IMR-90 (cell line): ENCODE results near the gene TOR3A. TPM values are rescaled to one million over a fixed set of nuclear protein-coding genes. Genes with fewer than 3 reads are reported as not detected.

Source experiments
- ATAC-seq: fragments of 200-7000 bp; cut with Tn5 transposase; 2 replicates; pipeline ENCODE4 v1.9.1; 2020; ENCODE audit warnings: low read depth, mild to moderate bottlenecking, moderate library complexity
- BruUV-seq: library from RNA; stranded (reverse); fragments of 400-500 nt; replicated peaks from 2 replicates; lab custom pipeline; 2021; lab: Mats Ljungman, UMichigan
- CTCF ChIA-PET: fragments of 300-600 bp; formaldehyde crosslinking; extraction: SDS; loops from one replicate; lab custom pipeline; 2021; ENCODE audit warnings: antibody characterized with exemption; lab: Yijun Ruan, JAX
- POLR2A ChIA-PET: fragments of 300-600 bp; sonication (Branson Sonifier 250); formaldehyde crosslinking; loops from one replicate; lab custom pipeline; 2022; ENCODE audit warnings: antibody characterized with exemption; ENCODE audit not compliant: unreplicated experiment; lab: Charles Lee
- DNase-seq: peaks from one replicate; pipeline ENCODE4 v3.0.0; 2013
- H2AFZ ChIP-seq: replicated peaks from 2 replicates; pipeline ENCODE3; 2013; ENCODE audit warnings: low read length, mild to moderate bottlenecking; ENCODE audit not compliant: poor library complexity
- H2AK5ac ChIP-seq: 2 replicates; pipeline ENCODE4 v1.6.1; 2013; ENCODE audit warnings: low read depth, low read length, inconsistent platforms
- H2AK9ac ChIP-seq: replicated peaks from 2 replicates; pipeline ENCODE3; 2013; ENCODE audit warnings: mild to moderate bottlenecking, low read depth, low read length, moderate library complexity; ENCODE audit not compliant: poor library complexity
- H2BK120ac ChIP-seq: 2 replicates; pipeline ENCODE4 v1.6.1; 2013; ENCODE audit warnings: low read depth, low read length, inconsistent platforms
- H2BK15ac ChIP-seq: 3 replicates; pipeline ENCODE4 v1.6.1; 2013; ENCODE audit warnings: low read depth, low read length, inconsistent platforms
- H2BK20ac ChIP-seq: 2 replicates; pipeline ENCODE4 v1.6.1; 2013; ENCODE audit warnings: low read depth, mild to moderate bottlenecking, inconsistent platforms, low read length, moderate library complexity
- H2BK5ac ChIP-seq: 2 replicates; pipeline ENCODE4 v1.6.1; 2013; ENCODE audit warnings: mild to moderate bottlenecking, low read depth, low read length, inconsistent platforms; ENCODE audit not compliant: poor library complexity, severe bottlenecking
- H3K14ac ChIP-seq: replicated peaks from 2 replicates; pipeline ENCODE4 v1.6.1; 2013; ENCODE audit warnings: low read depth, low read length, inconsistent platforms
- H3K18ac ChIP-seq: 2 replicates; pipeline ENCODE4 v1.6.1; 2013; ENCODE audit warnings: low read depth, low read length, control low read depth
- H3K23ac ChIP-seq: 2 replicates; pipeline ENCODE4 v1.6.1; 2013; ENCODE audit warnings: low read depth, low read length, inconsistent platforms
- H3K27ac ChIP-seq: 2 replicates; pipeline ENCODE4 v1.5.1; 2013; ENCODE audit warnings: mild to moderate bottlenecking, control low read depth, low read length; ENCODE audit not compliant: insufficient read depth
- H3K27me3 ChIP-seq: 2 replicates; pipeline ENCODE4 v1.6.1; 2013; ENCODE audit warnings: low read length; ENCODE audit not compliant: control insufficient read depth, insufficient read depth
- H3K36me3 ChIP-seq: 2 replicates; pipeline ENCODE4 v1.6.1; 2013; ENCODE audit warnings: low read length, mixed read lengths; ENCODE audit not compliant: control insufficient read depth, insufficient read depth
- H3K4ac ChIP-seq: 2 replicates; pipeline ENCODE4 v1.6.1; 2013; ENCODE audit warnings: low read depth, low read length, inconsistent platforms
- H3K4me1 ChIP-seq: 2 replicates; pipeline ENCODE4 v1.6.1; 2013; ENCODE audit warnings: low read length, mixed read lengths; ENCODE audit not compliant: control insufficient read depth, insufficient read depth
- H3K4me2 ChIP-seq: 2 replicates; pipeline ENCODE4 v1.6.1; 2013; ENCODE audit warnings: low read depth, mild to moderate bottlenecking, control low read depth, low read length, moderate library complexity
- H3K4me3 ChIP-seq: 2 replicates; pipeline ENCODE4 v1.5.1; 2013; ENCODE audit warnings: low read depth, mild to moderate bottlenecking, control low read depth, low read length, moderate library complexity; ENCODE audit not compliant: insufficient read depth
- H3K56ac ChIP-seq: 2 replicates; pipeline ENCODE4 v1.6.1; 2013; ENCODE audit warnings: low read length, inconsistent platforms; ENCODE audit not compliant: insufficient read depth; ENCODE audit errors: extremely low read depth
- H3K79me1 ChIP-seq, 2 experiments: 2 replicates each; pipeline ENCODE4 v1.6.1; 2013; ENCODE audit warnings: low read length in 2 of 2, inconsistent platforms in 1 of 2, low read depth in 1 of 2
- H3K9ac ChIP-seq: 2 replicates; pipeline ENCODE4 v1.6.1; 2013; ENCODE audit warnings: low read depth, low read length, control low read depth
- H3K9me1 ChIP-seq: 2 replicates; pipeline ENCODE4 v1.6.1; 2013; ENCODE audit warnings: low read length, inconsistent platforms; ENCODE audit not compliant: insufficient read depth
- H3K9me3 ChIP-seq: 2 replicates; pipeline ENCODE4 v1.6.1; 2013; ENCODE audit warnings: low read length; ENCODE audit not compliant: control insufficient read depth, insufficient read depth
- H4K20me1 ChIP-seq: 2 replicates; pipeline ENCODE4 v1.6.1; 2013; ENCODE audit warnings: low read length, inconsistent platforms; ENCODE audit not compliant: insufficient read depth
- H4K5ac ChIP-seq: 2 replicates; pipeline ENCODE4 v1.6.1; 2013; ENCODE audit warnings: mild to moderate bottlenecking, low read depth, low read length, control low read depth
- H4K8ac ChIP-seq, 2 experiments: 2 replicates each; pipeline ENCODE4 v1.6.1; 2013; ENCODE audit warnings: low read depth in 2 of 2, low read length in 2 of 2, control low read depth in 1 of 2, inconsistent platforms in 1 of 2
- H4K91ac ChIP-seq: 2 replicates; pipeline ENCODE4 v1.6.1; 2013; ENCODE audit warnings: low read depth, low read length, inconsistent platforms; ENCODE audit not compliant: insufficient read depth
- BHLHE40 ChIP-seq: fragments of 150-350 bp; IDR thresholded peaks from 2 replicates; pipeline ENCODE4 v1.6.1; 2016; ENCODE audit warnings: mild to moderate bottlenecking, low read depth, low read length
- CHD1 ChIP-seq: IDR thresholded peaks from 2 replicates; pipeline ENCODE4 v1.6.1; 2012; ENCODE audit warnings: low read depth, low read length, improper control_type of control experiment
- ELK1 ChIP-seq: fragments of 150-350 bp; IDR thresholded peaks from 2 replicates; pipeline ENCODE4 v1.6.1; 2016; ENCODE audit warnings: low read depth, mild to moderate bottlenecking, low read length, moderate library complexity, borderline replicate concordance
- FOS ChIP-seq: fragments of 150-350 bp; IDR thresholded peaks from 2 replicates; pipeline ENCODE4 v1.6.1; 2016; ENCODE audit warnings: low read depth, low read length
- MAZ ChIP-seq: IDR thresholded peaks from 2 replicates; pipeline ENCODE4 v1.6.1; 2012; ENCODE audit warnings: low read depth, mild to moderate bottlenecking, low read length, improper control_type of control experiment, moderate library complexity, borderline replicate concordance
- MXI1 ChIP-seq: IDR thresholded peaks from 2 replicates; pipeline ENCODE4 v1.6.1; 2012; ENCODE audit warnings: low read depth, mild to moderate bottlenecking, low read length, moderate library complexity, borderline replicate concordance
- RAD21 ChIP-seq: IDR thresholded peaks from 2 replicates; pipeline ENCODE4 v1.6.1; 2012; ENCODE audit warnings: low read length, improper control_type of control experiment
- RCOR1 ChIP-seq: IDR thresholded peaks from 2 replicates; pipeline ENCODE4 v1.6.1; 2012; ENCODE audit warnings: mild to moderate bottlenecking, low read length, improper control_type of control experiment; ENCODE audit not compliant: insufficient replicate concordance
- RFX5 ChIP-seq: IDR thresholded peaks from 2 replicates; pipeline ENCODE4 v1.8.0; 2012; ENCODE audit warnings: low read depth, mild to moderate bottlenecking, low read length, moderate library complexity
- SMC3 ChIP-seq: fragments of 150-350 bp; IDR thresholded peaks from 2 replicates; pipeline ENCODE4 v1.6.1; 2016; ENCODE audit warnings: low read depth, mild to moderate bottlenecking, antibody characterized with exemption, low read length, moderate library complexity
- USF2 ChIP-seq: fragments of 150-350 bp; IDR thresholded peaks from 2 replicates; pipeline ENCODE4 v1.6.1; 2017; ENCODE audit warnings: mild to moderate bottlenecking, antibody characterized with exemption, low read length, low read depth
- WGBS, 2 experiments: methylation state at CpG; one replicate each; pipeline versions ENCODE4 v1.1.5 to v1.1.7; 2013; ENCODE audit warnings: missing lambda C conversion rate in 2 of 2; ENCODE audit not compliant: insufficient read length in 1 of 2; ENCODE audit errors: extremely low coverage in 2 of 2; 5-methylcytosine and 5-hydroxymethylcytosine counted together
- dilution Hi-C: fragments of 300-500 bp; cut with HindIII; formaldehyde crosslinking; loops from one replicate; pipeline ENCODE4 v1.14.3; 2018; ENCODE audit warnings: low sequenced_read_pairs; ENCODE audit not compliant: unreplicated experiment
- in situ Hi-C: fragments of 300-500 bp; cut with MboI; formaldehyde crosslinking; loops from 3 replicates; pipeline ENCODE4 v1.14.3; 2019; ENCODE audit warnings: low sequenced_read_pairs, inconsistent platforms, mixed read lengths
- intact Hi-C: fragments of 100-400 bp; cut with micrococcal nuclease; formaldehyde crosslinking; loops from 2 replicates; pipeline ENCODE4 v1.10.0; 2022
- polyA plus RNA-seq, 3 experiments: library from polyadenylated mRNA; depleted of rRNA; stranded (reverse); fragments of >200 nt; gene quantifications; 2 replicates each; pipeline ENCODE4 v1.2.3, GENCODE V29; 2012; ENCODE audit warnings: low replicate concordance in 1 of 3
- total RNA-seq: library from RNA; depleted of rRNA; stranded (reverse); fragments of >200 nt; gene quantifications from 2 replicates; pipeline ENCODE4 v1.2.3, GENCODE V29; 2012
- TF ChIP-seq, protein P1 (sequence below): conservative IDR thresholded peaks from 2 replicates; pipeline ENCODE4 v1.5.1; 2012; ENCODE audit warnings: mild to moderate bottlenecking, low read depth, low read length, improper control_type of control experiment

Gene TOR3A
- total and polyA plus RNA-seq, 2 of the 4 experiments (the other 2 are of a cell fraction) = 16.8 to 22.2 TPM

DNA sequence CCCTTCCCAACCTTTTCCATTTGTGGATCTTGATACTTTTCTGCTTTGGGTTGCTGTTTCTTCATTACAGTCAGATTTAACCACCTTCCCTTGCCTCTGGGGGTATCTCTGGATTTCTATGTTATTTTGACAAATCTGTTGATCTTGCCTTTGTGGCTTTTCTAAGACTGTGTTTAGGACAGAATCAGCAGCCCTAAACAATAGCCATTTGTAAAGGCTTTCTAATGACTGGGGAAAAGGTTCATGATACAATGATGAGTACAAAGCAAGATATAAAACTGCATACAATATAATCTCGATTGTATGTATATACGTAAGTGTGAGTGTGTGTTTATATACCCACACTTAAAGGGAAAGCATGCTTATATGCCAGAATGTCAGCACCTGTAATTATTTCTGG, 28.4 kb upstream of the TOR3A start:
- no peak overlapping the region for H2BK20ac ChIP-seq
- H3K9me1 ChIP-seq = peaks cover 10% of the 10 kb centered on the region
- no peak for ATAC-seq
- H2BK5ac ChIP-seq = no peak overlapping the region
- H4K8ac ChIP-seq = no peak overlapping the region
- H3K4me1 ChIP-seq = peaks cover 4% of the 10 kb centered on the region
- H2BK120ac ChIP-seq = no peak overlapping the region
- no peak overlapping the region for H3K27ac ChIP-seq
- intact Hi-C loops (no loop called here), dilution Hi-C loops (no loop called here), in situ Hi-C loops (no loop called here)
- CTCF ChIA-PET = no interaction called here
- no peak for DNase-seq
- H3K56ac ChIP-seq = no peak overlapping the region
- H2AK5ac ChIP-seq = no peak overlapping the region
- no TSS peak for BruUV-seq
- H4K5ac ChIP-seq = no peak overlapping the region
- no peak overlapping the region for H2AFZ ChIP-seq
- no peak overlapping the region for H4K91ac ChIP-seq
- no peaks in the 10 kb centered on the region for H3K9me3 ChIP-seq
- H3K79me1 ChIP-seq = peaks cover 6 to 9% of the 10 kb centered on the region in 2 experiments; a peak in 3 of 4 replicates
- H3K4ac ChIP-seq = no peak overlapping the region
- H3K36me3 ChIP-seq = no peaks in the 10 kb centered on the region; the same call in 1 of the 2 replicates
- H2AK9ac ChIP-seq = no peak overlapping the region
- POLR2A ChIA-PET = no interaction called here
- no peak overlapping the region for H3K14ac ChIP-seq
- H3K23ac ChIP-seq = no peak overlapping the region
- TF ChIP-seq FOS = no peak
- TF ChIP-seq CHD1 = no peak
- no peak for TF ChIP-seq USF2
- no peak for TF ChIP-seq RAD21
- no peak for TF ChIP-seq RFX5
- no peak for TF ChIP-seq SMC3
- TF ChIP-seq, protein P1, sequence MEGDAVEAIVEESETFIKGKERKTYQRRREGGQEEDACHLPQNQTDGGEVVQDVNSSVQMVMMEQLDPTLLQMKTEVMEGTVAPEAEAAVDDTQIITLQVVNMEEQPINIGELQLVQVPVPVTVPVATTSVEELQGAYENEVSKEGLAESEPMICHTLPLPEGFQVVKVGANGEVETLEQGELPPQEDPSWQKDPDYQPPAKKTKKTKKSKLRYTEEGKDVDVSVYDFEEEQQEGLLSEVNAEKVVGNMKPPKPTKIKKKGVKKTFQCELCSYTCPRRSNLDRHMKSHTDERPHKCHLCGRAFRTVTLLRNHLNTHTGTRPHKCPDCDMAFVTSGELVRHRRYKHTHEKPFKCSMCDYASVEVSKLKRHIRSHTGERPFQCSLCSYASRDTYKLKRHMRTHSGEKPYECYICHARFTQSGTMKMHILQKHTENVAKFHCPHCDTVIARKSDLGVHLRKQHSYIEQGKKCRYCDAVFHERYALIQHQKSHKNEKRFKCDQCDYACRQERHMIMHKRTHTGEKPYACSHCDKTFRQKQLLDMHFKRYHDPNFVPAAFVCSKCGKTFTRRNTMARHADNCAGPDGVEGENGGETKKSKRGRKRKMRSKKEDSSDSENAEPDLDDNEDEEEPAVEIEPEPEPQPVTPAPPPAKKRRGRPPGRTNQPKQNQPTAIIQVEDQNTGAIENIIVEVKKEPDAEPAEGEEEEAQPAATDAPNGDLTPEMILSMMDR = no peak
- no peak for TF ChIP-seq MAZ
- no peak for TF ChIP-seq ELK1
- no peak for TF ChIP-seq MXI1
- no peak for TF ChIP-seq BHLHE40
- TF ChIP-seq RCOR1 = no peak
- H4K20me1 ChIP-seq = no peaks in the 10 kb centered on the region
- no peaks in the 10 kb centered on the region for H3K27me3 ChIP-seq
- H3K4me3 ChIP-seq = no peak overlapping the region
- H3K9ac ChIP-seq = no peak overlapping the region
- H2BK15ac ChIP-seq = no peak overlapping the region
- no CpG with 5 or more reads among the region's 2 CpGs for WGBS, 2 experiments
- no peak overlapping the region for H3K18ac ChIP-seq
- no peak overlapping the region for H3K4me2 ChIP-seq
